Fibroblast of peridontal ligament (primary cell): ENCODE measurements around the gene PIGU.

Experiments used
- DNase-seq: peaks from one replicate; pipeline ENCODE4 v3.0.0-alpha.2; 2010; ENCODE audit errors: extremely low read depth

Gene PIGU

GRCh38 chr20:34557936-34558319 lies 119.0 kb downstream of the PIGU start:
- no peak for DNase-seq

- no peak for DNase-seq
Observed at GRCh38 chr20:34553366-34553867, 123.5 kb downstream of the PIGU start.

GRCh38 chr20:34552569-34552968 lies 124.3 kb downstream of the PIGU start:
- no peak for DNase-seq

- no peak for DNase-seq
Observed at GRCh38 chr20:34549929-34550305, 127.0 kb downstream of the PIGU start.

GRCh38 chr20:34549291-34549928 lies 127.5 kb downstream of the PIGU start:
- DNase-seq = no peak

- DNase-seq = no peak
Observed at GRCh38 chr20:34547844-34548613, 128.9 kb downstream of the PIGU start.

- no peak for DNase-seq
Observed at GRCh38 chr20:34546751-34547181, 130.1 kb downstream of the PIGU start.

GRCh38 chr20:34544109-34544796 lies 132.6 kb downstream of the PIGU start:
- DNase-seq = no peak

- DNase-seq = no peak
Observed at GRCh38 chr20:34543463-34544056, 133.3 kb downstream of the PIGU start.

GRCh38 chr20:34542439-34542838 lies 134.5 kb downstream of the PIGU start:
- no peak for DNase-seq

GRCh38 chr20:34541917-34542316 lies 135.0 kb downstream of the PIGU start:
- DNase-seq = no peak

- no peak for DNase-seq
Observed at GRCh38 chr20:34541264-34541901, 135.5 kb downstream of the PIGU start.

GRCh38 chr20:34540596-34541263 lies 136.2 kb downstream of the PIGU start:
- DNase-seq = no peak

GRCh38 chr20:34539756-34540155 lies 137.1 kb downstream of the PIGU start:
- no peak for DNase-seq

GRCh38 chr20:34538671-34539123 lies 138.2 kb downstream of the PIGU start:
- peak; percentile 75 for DNase-seq

GRCh38 chr20:34537651-34538050 lies 139.2 kb downstream of the PIGU start:
- no peak for DNase-seq

GRCh38 chr20:34536798-34537394 lies 140.0 kb downstream of the PIGU start:
- DNase-seq = no peak

- DNase-seq = no peak
Observed at GRCh38 chr20:34535857-34536256, 141.0 kb downstream of the PIGU start.

GRCh38 chr20:34535301-34535840 lies 141.5 kb downstream of the PIGU start:
- DNase-seq = no peak

- no peak for DNase-seq
Observed at GRCh38 chr20:34534391-34535165, 142.3 kb downstream of the PIGU start.
